ENCODE data around the gene NLRC5. TPM values are rescaled to one million over a fixed set of nuclear protein-coding genes. Genes with fewer than 3 reads are reported as not detected.
A peak's percentile ranks its signal among the peaks of the same experiment; 100 is the strongest.

NLRC5 gene
- total RNA-seq, 2 donors from 2014 or later = 0.64 to 0.97 TPM

DNA sequence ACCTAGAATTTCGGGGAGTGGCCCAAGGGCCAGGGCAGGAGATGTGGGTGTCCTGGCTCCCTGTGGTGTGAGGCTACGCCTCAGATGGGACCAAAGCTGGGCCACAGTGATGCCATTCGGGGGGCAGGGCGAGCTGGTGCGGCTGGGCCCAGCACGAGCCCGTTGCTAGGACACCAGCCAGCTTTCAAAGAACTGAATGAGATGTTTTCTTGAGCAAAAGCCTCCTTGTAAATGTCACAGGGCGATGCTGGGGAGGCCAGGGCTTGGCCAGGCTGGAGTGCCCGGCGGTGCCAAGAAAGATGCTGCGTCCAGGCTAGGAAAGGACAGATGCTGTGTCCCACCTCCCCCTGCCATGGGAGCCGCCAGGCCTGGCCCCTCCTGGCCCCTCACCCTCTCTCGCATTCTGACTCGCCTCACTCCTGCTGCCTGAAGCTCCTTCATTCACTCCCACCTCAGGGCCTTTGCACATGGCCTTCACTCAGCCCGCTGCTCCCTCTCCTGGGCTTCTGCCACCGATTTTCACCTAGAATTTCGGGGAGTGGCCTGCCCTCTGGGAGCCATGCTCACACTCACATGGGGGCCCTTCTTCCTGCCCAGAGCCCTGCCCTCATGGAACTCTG, 142.1 kb downstream of the NLRC5 start:
- Histone ChIP-seq H3K36me3 (ENCODE audit: control insufficient read depth, insufficient read depth, low read length) (no peaks in the 10 kb centered on the region), H3K27me3 (ENCODE audit: control insufficient read depth, insufficient read depth, low read length, poor library complexity, severe bottlenecking) (no peaks in the 10 kb centered on the region), H3K9me3 (ENCODE audit: control insufficient read depth, low read length) (no peaks in the 10 kb centered on the region), H3K9ac (ENCODE audit: extremely low read depth, low read length, poor library complexity, severe bottlenecking) (no peak overlapping the region), H3K4me3 (ENCODE audit: low read length) (no peak overlapping the region), H3K4me1 (ENCODE audit: control insufficient read depth, insufficient read depth, low read length) (no peaks in the 10 kb centered on the region), H3K27ac (ENCODE audit: low read depth, low read length) (no peak overlapping the region)
- TF ChIP-seq, protein P1, sequence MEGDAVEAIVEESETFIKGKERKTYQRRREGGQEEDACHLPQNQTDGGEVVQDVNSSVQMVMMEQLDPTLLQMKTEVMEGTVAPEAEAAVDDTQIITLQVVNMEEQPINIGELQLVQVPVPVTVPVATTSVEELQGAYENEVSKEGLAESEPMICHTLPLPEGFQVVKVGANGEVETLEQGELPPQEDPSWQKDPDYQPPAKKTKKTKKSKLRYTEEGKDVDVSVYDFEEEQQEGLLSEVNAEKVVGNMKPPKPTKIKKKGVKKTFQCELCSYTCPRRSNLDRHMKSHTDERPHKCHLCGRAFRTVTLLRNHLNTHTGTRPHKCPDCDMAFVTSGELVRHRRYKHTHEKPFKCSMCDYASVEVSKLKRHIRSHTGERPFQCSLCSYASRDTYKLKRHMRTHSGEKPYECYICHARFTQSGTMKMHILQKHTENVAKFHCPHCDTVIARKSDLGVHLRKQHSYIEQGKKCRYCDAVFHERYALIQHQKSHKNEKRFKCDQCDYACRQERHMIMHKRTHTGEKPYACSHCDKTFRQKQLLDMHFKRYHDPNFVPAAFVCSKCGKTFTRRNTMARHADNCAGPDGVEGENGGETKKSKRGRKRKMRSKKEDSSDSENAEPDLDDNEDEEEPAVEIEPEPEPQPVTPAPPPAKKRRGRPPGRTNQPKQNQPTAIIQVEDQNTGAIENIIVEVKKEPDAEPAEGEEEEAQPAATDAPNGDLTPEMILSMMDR (conservative IDR thresholded peaks at IDR 0.05) = no peak
- H3K4me3 Mint-ChIP-seq = no peak overlapping the region
- H3K36me3 Mint-ChIP-seq (ENCODE audit: low read depth) = no peaks in the 10 kb centered on the region
- H3K4me1 Mint-ChIP-seq = no peaks in the 10 kb centered on the region
- H3K27ac Mint-ChIP-seq = peak overlapping the region; percentile 52
- H3K27me3 Mint-ChIP-seq (ENCODE audit: insufficient read depth) = no peaks in the 10 kb centered on the region
- 88% methylated on average over 15 to 17 of the region's 17 CpGs for WGBS, 2 experiments (ENCODE audit: insufficient coverage in 1 of 2, insufficient read length in 1 of 2)
- no peak for DNase-seq
- H3K9me3 Mint-ChIP-seq = no peaks in the 10 kb centered on the region

DNA sequence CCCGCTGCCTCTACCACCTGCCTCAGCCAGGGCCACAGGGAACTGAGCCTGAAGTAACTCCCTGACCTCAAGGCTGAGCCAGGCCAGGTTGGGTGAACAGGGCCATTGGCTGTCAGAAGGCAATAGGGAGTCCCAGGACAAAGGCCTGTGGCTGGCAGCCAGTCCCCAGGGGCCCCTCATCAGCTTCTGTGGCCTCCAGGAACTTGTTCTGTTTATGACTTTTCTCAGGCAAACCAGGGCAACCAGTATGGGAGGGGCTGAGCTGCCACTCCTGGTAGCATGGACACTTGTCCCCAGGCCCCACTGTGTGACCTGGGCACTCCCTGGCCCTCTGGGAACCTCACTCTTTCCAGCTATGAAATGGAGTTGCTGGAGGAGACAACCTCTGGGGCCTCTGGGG, 143.1 kb downstream of the NLRC5 start:
- 97% methylated on average over 1 of the region's 1 CpG; no CpG with 5 or more reads in 1 of the 2 experiments for WGBS, 2 experiments (ENCODE audit: insufficient coverage in 1 of 2, insufficient read length in 1 of 2)
- Histone ChIP-seq H3K36me3 (ENCODE audit: control insufficient read depth, insufficient read depth, low read length) (no peaks in the 10 kb centered on the region), H3K27me3 (ENCODE audit: control insufficient read depth, insufficient read depth, low read length, poor library complexity, severe bottlenecking) (no peaks in the 10 kb centered on the region), H3K4me1 (ENCODE audit: control insufficient read depth, insufficient read depth, low read length) (no peaks in the 10 kb centered on the region), H3K4me3 (ENCODE audit: low read length) (no peak overlapping the region), H3K9ac (ENCODE audit: extremely low read depth, low read length, poor library complexity, severe bottlenecking) (no peak overlapping the region), H3K9me3 (ENCODE audit: control insufficient read depth, low read length) (no peaks in the 10 kb centered on the region), H3K27ac (ENCODE audit: low read depth, low read length) (peak overlapping the region; percentile 24)
- H3K9me3 Mint-ChIP-seq = no peaks in the 10 kb centered on the region
- no peaks in the 10 kb centered on the region for H3K27me3 Mint-ChIP-seq (ENCODE audit: insufficient read depth)
- H3K4me1 Mint-ChIP-seq = no peaks in the 10 kb centered on the region
- no peak for DNase-seq
- no peak overlapping the region for H3K4me3 Mint-ChIP-seq
- H3K36me3 Mint-ChIP-seq (ENCODE audit: low read depth) = no peaks in the 10 kb centered on the region
- H3K27ac Mint-ChIP-seq = no peak overlapping the region
- TF ChIP-seq, protein P1 (conservative IDR thresholded peaks at IDR 0.05) = no peak

DNA sequence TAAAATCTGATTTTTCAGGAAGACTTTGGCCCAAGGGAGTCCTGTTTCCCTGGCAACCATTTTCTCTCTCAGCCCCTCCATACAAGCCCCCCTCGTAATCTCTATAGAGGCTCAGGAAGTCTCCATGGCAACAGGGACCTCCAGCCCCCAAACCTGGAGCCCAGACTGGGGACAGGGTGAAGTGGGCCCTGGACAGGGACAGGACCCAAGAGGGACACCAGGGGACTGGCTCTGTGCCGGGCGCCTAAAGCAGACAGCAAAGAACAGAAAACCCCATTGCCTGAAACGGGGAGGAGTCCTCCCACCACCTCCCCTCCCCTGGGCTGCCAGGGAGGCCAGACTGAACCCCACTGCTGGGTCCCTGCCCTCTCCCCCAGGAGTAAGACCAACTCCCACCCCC, 143.7 kb downstream of the NLRC5 start:
- H3K27me3 ChIP-seq (ENCODE audit: control insufficient read depth, insufficient read depth, low read length, poor library complexity, severe bottlenecking) = no peaks in the 10 kb centered on the region
- DNase-seq = no peak
- no peak overlapping the region for H3K27ac ChIP-seq (ENCODE audit: low read depth, low read length)
- H3K9me3 ChIP-seq (ENCODE audit: control insufficient read depth, low read length) = no peaks in the 10 kb centered on the region
- no peaks in the 10 kb centered on the region for H3K4me1 ChIP-seq (ENCODE audit: control insufficient read depth, insufficient read depth, low read length)
- no peaks in the 10 kb centered on the region for H3K9me3 Mint-ChIP-seq
- no peak overlapping the region for H3K4me3 Mint-ChIP-seq
- no peaks in the 10 kb centered on the region for H3K4me1 Mint-ChIP-seq
- no peak overlapping the region for H3K27ac Mint-ChIP-seq
- no peaks in the 10 kb centered on the region for H3K36me3 Mint-ChIP-seq (ENCODE audit: low read depth)
- TF ChIP-seq, protein P1 (conservative IDR thresholded peaks at IDR 0.05) = no peak
- H3K9ac ChIP-seq (ENCODE audit: extremely low read depth, low read length, poor library complexity, severe bottlenecking) = no peak overlapping the region
- no peak overlapping the region for H3K4me3 ChIP-seq (ENCODE audit: low read length)
- no peaks in the 10 kb centered on the region for H3K27me3 Mint-ChIP-seq (ENCODE audit: insufficient read depth)
- no peaks in the 10 kb centered on the region for H3K36me3 ChIP-seq (ENCODE audit: control insufficient read depth, insufficient read depth, low read length)
- WGBS, 2 experiments (ENCODE audit: insufficient coverage in 1 of 2, insufficient read length in 1 of 2) = 33 to 59% methylated on average over 1 to 4 of the region's 4 CpGs

Other genes starting within 250 kb of the NLRC5 start
- not detected for gene SLC12A3, start 124.3 kb upstream of the NLRC5 start, total RNA-seq
- gene HERPUD1, start 57.4 kb upstream of the NLRC5 start, total RNA-seq = 10 to 100 TPM; 21.5 to 40.6 TPM
- gene CETP, start 27.6 kb upstream of the NLRC5 start, total RNA-seq = not detected
- 10 to 100 TPM; 12.3 to 16.6 TPM for gene CPNE2, start 103.0 kb downstream of the NLRC5 start, total RNA-seq
- 100 to 1,000 TPM in 1 of 2 donors, 10 to 100 TPM in 1; 94.2 to 102 TPM for gene PSME3IP1, start 196.5 kb downstream of the NLRC5 start, total RNA-seq
- gene RSPRY1, start 196.8 kb downstream of the NLRC5 start, total RNA-seq = 10 to 100 TPM; 40.3 to 46.5 TPM

Measured in endodermal cell (in vitro differentiated cells).